Activated CD8-positive, alpha-beta T cell treated with anti-CD3 and anti-CD28 coated beads, Interleukin-2, amount 10 ng/mL, durations not matched to agents 7 days and 5 days (primary cell): ENCODE measurements around the gene FIP1L1. TPM values are rescaled to one million over a fixed set of nuclear protein-coding genes. Genes with fewer than 3 reads are reported as not detected.

Source experiments
- ATAC-seq: fragments of 150-1000 bp; cut with Tn5 transposase; one replicate; pipeline ENCODE4 v1.10.0; 2021; ENCODE audit warnings: moderate library complexity
- CTCF ChIA-PET: fragments of 350-600 bp; sonication (Branson Sonifier 250); formaldehyde crosslinking; loops from one replicate; lab custom pipeline; 2021; ENCODE audit warnings: antibody characterized with exemption; lab: Charles Lee
- POLR2A ChIA-PET: fragments of 350-600 bp; sonication (Branson Sonifier 250); formaldehyde crosslinking; loops from one replicate; lab custom pipeline; 2021; ENCODE audit warnings: antibody characterized with exemption; lab: Charles Lee
- DNase-seq: peaks from one replicate; pipeline ENCODE4 v3.0.0-alpha.2; 2020
- H3K27ac Mint-ChIP-seq: one replicate; pipeline ENCODE4 v1.8.0; 2021; ENCODE audit warnings: mild to moderate bottlenecking, mixed read lengths
- H3K27me3 Mint-ChIP-seq: one replicate; pipeline ENCODE4 v1.8.0; 2021; ENCODE audit warnings: low read depth, mixed read lengths
- H3K36me3 Mint-ChIP-seq: one replicate; pipeline ENCODE4 v1.8.0; 2021; ENCODE audit warnings: low read depth, mixed read lengths
- H3K4me1 Mint-ChIP-seq: one replicate; pipeline ENCODE4 v1.8.0; 2021; ENCODE audit warnings: low read depth, mixed read lengths
- H3K4me3 Mint-ChIP-seq: one replicate; pipeline ENCODE4 v1.8.0; 2021; ENCODE audit warnings: mild to moderate bottlenecking, mixed read lengths
- H3K9me3 Mint-ChIP-seq: one replicate; pipeline ENCODE4 v1.8.0; 2022; ENCODE audit warnings: mixed read lengths; ENCODE audit not compliant: insufficient read depth
- total RNA-seq, 2 experiments: library from RNA; stranded (reverse); gene quantifications; one replicate each; pipeline ENCODE4 v1.2.3, GENCODE V29; 2021

The FIP1L1 gene
- total RNA-seq, 2 experiments from 2014 or later = 70.9 to 72.9 TPM

- Mint-ChIP-seq H3K27ac (no peak overlapping the region), H3K9me3 (no peaks in the 10 kb centered on the region), H3K36me3 (no peaks in the 10 kb centered on the region), H3K27me3 (peaks cover 11% of the 10 kb centered on the region), H3K4me1 (no peaks in the 10 kb centered on the region), H3K4me3 (no peak overlapping the region)
- POLR2A ChIA-PET = no interaction called here
- ATAC-seq (no peak), DNase-seq (no peak)
- CTCF ChIA-PET = interaction anchor here (0.8 kb wide), 1 partner anchor 11 kb away, joined by 3 read pairs; no protein-coding TSS in a partner anchor
Observed at GRCh38 chr4:53510321-53510720, 132.9 kb downstream of the FIP1L1 start.

Other genes with a start within 250 kb of the FIP1L1 start
- 10 to 100 TPM; 25.1 to 27.2 TPM for gene SCFD2, start 11.6 kb upstream of the FIP1L1 start, total RNA-seq
- not detected for gene LNX1, start 213.8 kb downstream of the FIP1L1 start, total RNA-seq